Kidney epithelial cell (primary cell): Measurements from ENCODE around the gene TXN. TPM values are rescaled to one million over a fixed set of nuclear protein-coding genes. Genes with fewer than 3 reads are reported as not detected.
"Not testable (repeated sequence)": the region's sequence is repeated elsewhere in the genome, so short reads cannot be mapped to it uniquely, and the experiment has no call there.

Experiments
- DNase-seq: peaks from one replicate; pipeline ENCODE4 v3.0.0-alpha.2; 2010; ENCODE audit warnings: low read depth
- H3K27me3 ChIP-seq: 2 replicates; pipeline ENCODE4 v1.6.0; 2011; ENCODE audit warnings: low read length; ENCODE audit not compliant: control insufficient read depth, insufficient read depth
- H3K36me3 ChIP-seq: 2 replicates; pipeline ENCODE4 v1.5.1; 2011; ENCODE audit warnings: low read length; ENCODE audit not compliant: control insufficient read depth, insufficient read depth
- H3K4me3 ChIP-seq: 2 replicates; pipeline ENCODE4 v1.5.1; 2011; ENCODE audit warnings: low read depth, mild to moderate bottlenecking, control low read depth, low read length
- total RNA-seq: library from RNA; depleted of rRNA; stranded (reverse); fragments of >200 nt; gene quantifications from 2 replicates; pipeline ENCODE4 v1.2.3, GENCODE V29; 2015
- TF ChIP-seq, protein P1 (sequence below): IDR thresholded peaks from 2 replicates; pipeline ENCODE4 v1.5.1; 2011; ENCODE audit warnings: mild to moderate bottlenecking, moderate library complexity, low read length, control low read depth, inconsistent platforms; ENCODE audit not compliant: insufficient read depth, poor library complexity, severe bottlenecking

Gene TXN
- total RNA-seq, 1 donor from 2014 or later = 321 TPM

DNA sequence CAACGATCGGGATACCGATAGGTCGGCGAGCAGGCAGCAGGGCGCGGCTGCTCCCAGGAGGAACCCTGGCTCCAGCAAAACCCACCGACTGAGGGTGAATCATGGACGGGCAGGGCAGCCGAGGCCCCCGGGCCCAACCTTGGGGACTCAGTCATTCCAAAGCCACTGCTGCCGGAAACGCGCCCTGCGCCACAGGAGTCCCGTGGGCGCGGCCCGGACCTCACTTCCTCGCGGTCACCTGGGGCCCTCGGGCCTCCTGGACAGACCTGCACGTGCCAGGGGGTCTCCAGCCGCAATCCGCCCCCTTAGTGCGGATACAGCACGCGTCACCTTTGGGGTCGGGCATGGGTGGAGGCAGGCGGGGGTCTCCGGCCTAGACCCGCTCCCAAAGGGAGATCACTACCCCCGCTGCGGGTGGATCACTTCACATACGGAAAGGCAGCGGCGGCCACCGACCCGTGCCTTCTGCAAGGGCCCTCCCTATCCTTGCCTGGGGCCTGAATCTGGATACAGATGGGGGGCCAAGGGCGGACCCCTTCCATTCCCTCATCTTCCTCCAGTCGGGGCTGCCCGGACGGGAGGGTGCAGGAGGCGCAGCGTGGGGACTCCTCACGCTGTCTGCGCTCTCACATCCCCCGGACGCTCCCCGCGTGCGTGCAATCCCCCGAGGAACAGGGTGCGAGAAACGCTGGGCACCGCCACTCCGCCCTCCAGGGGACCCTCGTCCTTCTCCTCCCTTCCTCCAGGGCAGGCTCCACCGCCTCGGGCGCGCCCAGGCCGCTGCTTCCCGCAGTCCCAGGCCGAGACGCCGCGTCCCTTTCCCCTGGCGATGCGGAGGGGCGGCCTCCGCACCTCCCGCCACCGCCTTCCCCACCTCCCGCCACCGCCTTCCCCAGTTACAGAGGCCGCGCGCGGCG is 586 bp downstream of the TXN start:
- Histone ChIP-seq H3K4me3 (peak overlapping the region; percentile 96), H3K27me3 (no peaks in the 10 kb centered on the region), H3K36me3 (no peaks in the 10 kb centered on the region)
- TF ChIP-seq, protein P1, sequence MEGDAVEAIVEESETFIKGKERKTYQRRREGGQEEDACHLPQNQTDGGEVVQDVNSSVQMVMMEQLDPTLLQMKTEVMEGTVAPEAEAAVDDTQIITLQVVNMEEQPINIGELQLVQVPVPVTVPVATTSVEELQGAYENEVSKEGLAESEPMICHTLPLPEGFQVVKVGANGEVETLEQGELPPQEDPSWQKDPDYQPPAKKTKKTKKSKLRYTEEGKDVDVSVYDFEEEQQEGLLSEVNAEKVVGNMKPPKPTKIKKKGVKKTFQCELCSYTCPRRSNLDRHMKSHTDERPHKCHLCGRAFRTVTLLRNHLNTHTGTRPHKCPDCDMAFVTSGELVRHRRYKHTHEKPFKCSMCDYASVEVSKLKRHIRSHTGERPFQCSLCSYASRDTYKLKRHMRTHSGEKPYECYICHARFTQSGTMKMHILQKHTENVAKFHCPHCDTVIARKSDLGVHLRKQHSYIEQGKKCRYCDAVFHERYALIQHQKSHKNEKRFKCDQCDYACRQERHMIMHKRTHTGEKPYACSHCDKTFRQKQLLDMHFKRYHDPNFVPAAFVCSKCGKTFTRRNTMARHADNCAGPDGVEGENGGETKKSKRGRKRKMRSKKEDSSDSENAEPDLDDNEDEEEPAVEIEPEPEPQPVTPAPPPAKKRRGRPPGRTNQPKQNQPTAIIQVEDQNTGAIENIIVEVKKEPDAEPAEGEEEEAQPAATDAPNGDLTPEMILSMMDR = no peak
- DNase-seq = no peak

DNA sequence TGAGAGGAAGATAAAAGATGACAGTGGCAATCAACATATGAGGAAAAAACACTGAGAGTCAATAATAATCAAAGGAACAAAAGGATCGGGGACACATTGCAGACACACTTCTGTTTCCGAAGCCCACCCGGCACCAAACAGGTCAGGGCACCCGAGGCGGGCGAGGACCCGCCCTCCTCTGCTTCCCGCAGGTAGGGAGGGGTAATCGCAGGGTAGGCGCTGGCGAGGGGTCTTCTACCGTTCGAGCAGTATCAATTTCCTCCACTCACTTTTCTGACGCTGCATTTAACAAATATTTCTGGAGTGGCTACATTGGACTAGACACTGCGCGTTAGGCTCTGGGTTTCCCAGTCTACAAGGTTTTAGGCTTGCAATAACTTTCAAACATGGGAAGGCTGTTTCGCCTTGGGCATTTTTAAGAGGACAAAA is 1.3 kb downstream of the TXN start:
- no peak for DNase-seq

DNA sequence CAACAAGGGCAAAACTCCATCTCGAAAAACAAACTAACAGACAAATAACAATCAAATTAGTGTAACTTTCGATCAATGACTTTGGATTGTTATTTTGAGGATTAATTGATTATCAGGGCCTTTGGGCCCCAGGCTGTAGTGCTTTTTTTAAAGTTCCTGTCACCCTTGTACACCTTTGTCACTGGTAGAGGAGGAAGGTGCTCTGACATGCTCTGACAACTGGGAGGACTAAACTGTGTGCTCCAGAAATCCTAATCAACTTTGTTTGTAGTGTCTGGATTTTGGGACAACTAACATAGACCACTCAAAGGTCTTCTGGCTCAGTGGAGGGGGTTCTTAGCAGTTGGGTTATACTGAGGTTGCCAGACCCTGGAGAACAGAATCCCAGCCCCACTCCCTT is 1.8 kb downstream of the TXN start:
- Histone ChIP-seq H3K36me3 (no peaks in the 10 kb centered on the region), H3K27me3 (no peaks in the 10 kb centered on the region), H3K4me3 (peak overlapping the region; percentile 96)
- TF ChIP-seq, protein P1 = no peak
- no peak for DNase-seq

More for the DNA sequence above, 1.3 kb downstream of the TXN start:
- Histone ChIP-seq H3K36me3 (no peaks in the 10 kb centered on the region), H3K27me3 (no peaks in the 10 kb centered on the region), H3K4me3 (peak overlapping the region; percentile 96)
- TF ChIP-seq, protein P1 = no peak

DNA sequence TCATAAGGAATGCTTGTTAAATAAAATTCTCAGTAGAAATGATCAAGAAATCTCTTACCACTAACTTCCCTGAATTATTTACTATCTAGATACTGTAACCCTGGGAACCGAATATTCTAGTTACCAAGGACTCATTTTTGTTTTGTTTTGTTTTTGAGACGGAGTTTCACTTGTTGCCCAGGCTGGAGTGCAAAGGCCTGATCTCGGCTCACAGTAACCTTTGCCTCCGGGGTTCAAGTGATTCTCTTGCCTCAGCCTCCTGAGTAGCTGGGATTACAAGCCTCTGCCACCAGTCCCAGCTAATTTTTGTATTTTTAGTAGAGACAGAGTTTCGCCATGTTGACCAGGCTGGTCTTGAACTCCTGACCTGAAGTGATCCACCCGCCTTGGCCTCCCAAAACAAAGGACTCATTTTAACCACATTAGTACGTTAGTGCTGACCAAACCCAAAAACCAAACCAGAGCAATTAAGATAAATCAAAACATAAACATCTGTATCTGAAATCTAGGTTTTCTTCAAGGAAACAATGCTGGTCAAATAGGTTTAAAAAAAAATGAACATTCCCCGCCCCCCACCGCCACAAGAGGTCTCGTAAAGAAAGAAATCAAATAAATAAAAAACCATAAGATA is 3.7 kb downstream of the TXN start:
- no peaks in the 10 kb centered on the region for H3K27me3 ChIP-seq
- DNase-seq = no peak
- TF ChIP-seq, protein P1 = no peak
- no peak overlapping the region for H3K4me3 ChIP-seq
- peaks cover 1% of the 10 kb centered on the region for H3K36me3 ChIP-seq

DNA sequence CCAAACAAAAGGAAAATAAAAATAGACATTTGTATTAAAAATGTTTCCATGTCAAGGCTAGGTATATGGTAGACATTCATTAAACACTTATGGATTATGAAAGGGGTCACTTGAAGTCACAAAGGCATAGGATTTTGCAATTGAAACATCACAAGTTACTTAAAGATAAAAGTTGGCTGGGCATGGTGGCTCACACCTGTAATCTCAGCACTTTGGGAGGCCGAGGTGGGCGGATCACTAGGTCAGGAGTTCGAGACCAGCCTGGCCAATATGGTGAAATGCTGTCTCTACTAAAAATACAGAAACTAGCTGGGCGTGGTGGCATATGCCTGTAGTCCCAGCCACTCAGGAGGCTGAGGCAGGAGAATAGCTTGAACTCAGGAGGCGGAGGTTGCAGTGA is 4.5 kb downstream of the TXN start:
- not testable (repeated sequence) for H3K4me3 ChIP-seq, H3K36me3 ChIP-seq, DNase-seq, H3K27me3 ChIP-seq

DNA sequence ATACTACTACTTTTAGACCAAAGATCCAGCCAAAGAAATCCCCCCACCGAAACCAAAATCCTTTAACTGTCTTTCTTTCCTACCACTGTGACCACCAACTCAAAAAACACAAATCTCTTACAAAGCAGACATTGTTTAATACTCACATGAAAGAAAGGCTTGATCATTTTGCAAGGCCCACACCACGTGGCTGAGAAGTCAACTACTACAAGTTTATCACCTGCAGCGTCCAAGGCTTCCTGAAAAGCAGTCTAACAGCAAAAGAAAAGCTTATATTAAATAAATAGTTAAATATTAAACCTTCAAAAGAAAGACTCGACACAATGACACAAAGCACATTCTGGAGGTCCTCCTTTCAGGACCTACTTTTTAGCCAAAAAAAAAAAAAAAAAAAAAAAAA is 5.1 kb downstream of the TXN start:
- Histone ChIP-seq H3K4me3 (no peak overlapping the region), H3K27me3 (no peaks in the 10 kb centered on the region), H3K36me3 (peaks cover 1% of the 10 kb centered on the region)
- DNase-seq = no peak
- TF ChIP-seq, protein P1 = no peak
